Loucy (cell line): Measurements from ENCODE around the gene SUN2.

Experiments used
- H2AFZ ChIP-seq: fragments of 200-600 bp; sonication (generic); 2 replicates; pipeline ENCODE4 v1.6.0; 2016; ENCODE audit warnings: antibody characterized with exemption, mild to moderate bottlenecking, low read length, moderate library complexity
- H3F3A ChIP-seq: fragments of 200-600 bp; 2 replicates; pipeline ENCODE4 v1.6.0; 2016; ENCODE audit warnings: antibody characterized with exemption, low read depth, mild to moderate bottlenecking
- H3K27me3 ChIP-seq: fragments of 200-600 bp; sonication (generic); 2 replicates; pipeline ENCODE4 v1.6.1; 2014; ENCODE audit warnings: low read length, mild to moderate bottlenecking; ENCODE audit not compliant: insufficient read depth, poor library complexity, severe bottlenecking
- H3K36me3 ChIP-seq: fragments of 200-600 bp; sonication (generic); 2 replicates; pipeline ENCODE4 v1.6.1; 2016; ENCODE audit warnings: low read length; ENCODE audit not compliant: insufficient read depth
- H3K4me1 ChIP-seq: fragments of 200-600 bp; sonication (generic); 2 replicates; pipeline ENCODE4 v1.5.1; 2014; ENCODE audit warnings: low read length, mild to moderate bottlenecking; ENCODE audit not compliant: insufficient read depth, poor library complexity, severe bottlenecking
- H3K4me2 ChIP-seq: fragments of 200-600 bp; sonication (generic); 2 replicates; pipeline ENCODE4 v1.6.0; 2014; ENCODE audit warnings: antibody characterized with exemption, low read length, low read depth, mild to moderate bottlenecking; ENCODE audit not compliant: poor library complexity, severe bottlenecking
- H3K4me3 ChIP-seq: fragments of 200-600 bp; sonication (generic); 2 replicates; pipeline ENCODE4 v1.5.1; 2014; ENCODE audit warnings: low read length, mild to moderate bottlenecking, mixed read lengths; ENCODE audit not compliant: poor library complexity, severe bottlenecking
- H3K79me2 ChIP-seq: fragments of 200-600 bp; sonication (generic); 2 replicates; pipeline ENCODE4 v1.6.1; 2014; ENCODE audit warnings: low read length; ENCODE audit not compliant: insufficient read depth
- H3K9ac ChIP-seq: fragments of 200-600 bp; sonication (generic); 2 replicates; pipeline ENCODE4 v1.6.0; 2014; ENCODE audit warnings: mild to moderate bottlenecking, low read depth, low read length, moderate library complexity; ENCODE audit not compliant: poor library complexity, severe bottlenecking
- H3K9me2 ChIP-seq: fragments of 200-600 bp; sonication (generic); replicated peaks from 2 replicates; pipeline ENCODE4 v1.6.1; 2016; ENCODE audit warnings: low read depth, low read length, mixed read lengths
- H3K9me3 ChIP-seq: fragments of 200-600 bp; sonication (generic); 2 replicates; pipeline ENCODE4 v1.6.1; 2014; ENCODE audit warnings: mild to moderate bottlenecking, antibody characterized with exemption, low read length, low read depth; ENCODE audit not compliant: insufficient read depth
- H4K20me1 ChIP-seq: fragments of 200-600 bp; sonication (generic); 2 replicates; pipeline ENCODE4 v1.6.0; 2014; ENCODE audit warnings: antibody characterized with exemption, low read length, mild to moderate bottlenecking; ENCODE audit not compliant: insufficient read depth, poor library complexity, severe bottlenecking
- EZH2phosphoT487 ChIP-seq: fragments of 200-600 bp; IDR thresholded peaks from 2 replicates; pipeline ENCODE4 v1.6.1; 2018; ENCODE audit warnings: antibody characterized with exemption, mild to moderate bottlenecking, moderate library complexity, borderline replicate concordance
- TF ChIP-seq, protein P1 (sequence below): fragments of 200-600 bp; sonication (generic); conservative IDR thresholded peaks from 2 replicates; pipeline ENCODE4 v1.5.1; 2014; ENCODE audit warnings: mild to moderate bottlenecking, antibody characterized with exemption, low read length

Gene SUN2

DNA sequence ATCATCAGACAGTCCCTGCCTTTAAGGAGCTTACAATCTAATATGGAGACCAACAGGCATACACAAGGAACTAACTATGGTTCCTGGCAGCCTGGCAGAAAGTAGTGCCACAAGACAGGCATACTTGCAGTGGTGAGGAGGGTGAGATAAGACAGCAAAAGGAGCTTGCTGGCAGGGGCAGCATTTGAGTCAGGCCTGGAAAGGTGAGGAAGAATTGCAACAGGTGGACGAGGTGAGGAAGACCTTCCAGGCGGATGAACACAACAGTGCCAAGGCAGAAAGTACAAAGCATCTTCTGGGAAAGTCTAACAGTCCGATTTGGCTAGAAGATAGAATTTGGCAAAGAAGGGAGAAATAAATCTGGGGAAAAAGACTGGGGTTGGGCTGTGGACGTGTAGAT is 33.8 kb upstream of the SUN2 start:
- Histone ChIP-seq H3K36me3 (no peaks in the 10 kb centered on the region), H4K20me1 (no peaks in the 10 kb centered on the region), H3K9me2 (no peaks in the 10 kb centered on the region), H3K79me2 (no peaks in the 10 kb centered on the region), H3K9me3 (no peaks in the 10 kb centered on the region), H2AFZ (no peak overlapping the region), H3K4me1 (peaks cover 11% of the 10 kb centered on the region), H3K4me2 (no peak overlapping the region), H3K4me3 (no peak overlapping the region), H3K9ac (no peak overlapping the region), H3K27me3 (no peaks in the 10 kb centered on the region), H3F3A (no peaks in the 10 kb centered on the region)
- TF ChIP-seq, protein P1, sequence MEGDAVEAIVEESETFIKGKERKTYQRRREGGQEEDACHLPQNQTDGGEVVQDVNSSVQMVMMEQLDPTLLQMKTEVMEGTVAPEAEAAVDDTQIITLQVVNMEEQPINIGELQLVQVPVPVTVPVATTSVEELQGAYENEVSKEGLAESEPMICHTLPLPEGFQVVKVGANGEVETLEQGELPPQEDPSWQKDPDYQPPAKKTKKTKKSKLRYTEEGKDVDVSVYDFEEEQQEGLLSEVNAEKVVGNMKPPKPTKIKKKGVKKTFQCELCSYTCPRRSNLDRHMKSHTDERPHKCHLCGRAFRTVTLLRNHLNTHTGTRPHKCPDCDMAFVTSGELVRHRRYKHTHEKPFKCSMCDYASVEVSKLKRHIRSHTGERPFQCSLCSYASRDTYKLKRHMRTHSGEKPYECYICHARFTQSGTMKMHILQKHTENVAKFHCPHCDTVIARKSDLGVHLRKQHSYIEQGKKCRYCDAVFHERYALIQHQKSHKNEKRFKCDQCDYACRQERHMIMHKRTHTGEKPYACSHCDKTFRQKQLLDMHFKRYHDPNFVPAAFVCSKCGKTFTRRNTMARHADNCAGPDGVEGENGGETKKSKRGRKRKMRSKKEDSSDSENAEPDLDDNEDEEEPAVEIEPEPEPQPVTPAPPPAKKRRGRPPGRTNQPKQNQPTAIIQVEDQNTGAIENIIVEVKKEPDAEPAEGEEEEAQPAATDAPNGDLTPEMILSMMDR: no peak
- TF ChIP-seq EZH2phosphoT487: no peak

DNA sequence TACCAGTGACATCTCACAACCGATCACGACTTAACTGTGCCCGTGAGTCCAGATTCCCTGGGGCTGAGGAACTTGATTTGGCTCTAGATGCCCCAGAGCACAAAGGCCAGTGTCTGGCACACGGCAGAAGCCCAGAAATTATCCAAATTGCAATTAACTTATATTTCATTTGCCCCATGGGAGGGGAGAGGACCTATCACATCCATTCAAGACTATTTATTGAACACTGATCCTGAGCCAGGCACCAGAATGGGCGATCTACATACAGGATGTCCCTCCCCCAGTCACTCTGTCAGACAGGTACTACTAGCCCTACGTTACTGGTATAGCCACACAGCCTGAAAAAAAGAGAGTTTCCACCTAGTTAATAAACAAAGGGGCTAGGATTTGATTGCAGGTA is 33.0 kb upstream of the SUN2 start:
- Histone ChIP-seq H3K9me3 (no peaks in the 10 kb centered on the region), H4K20me1 (no peaks in the 10 kb centered on the region), H3K36me3 (no peaks in the 10 kb centered on the region), H3K79me2 (no peaks in the 10 kb centered on the region), H3K9me2 (no peaks in the 10 kb centered on the region), H3K27me3 (no peaks in the 10 kb centered on the region), H3K4me3 (no peak overlapping the region), H3F3A (no peaks in the 10 kb centered on the region), H3K4me1 (peaks cover 6% of the 10 kb centered on the region), H3K4me2 (no peak overlapping the region), H3K9ac (no peak overlapping the region), H2AFZ (no peak overlapping the region)
- TF ChIP-seq EZH2phosphoT487: no peak
- TF ChIP-seq, protein P1: no peak

DNA sequence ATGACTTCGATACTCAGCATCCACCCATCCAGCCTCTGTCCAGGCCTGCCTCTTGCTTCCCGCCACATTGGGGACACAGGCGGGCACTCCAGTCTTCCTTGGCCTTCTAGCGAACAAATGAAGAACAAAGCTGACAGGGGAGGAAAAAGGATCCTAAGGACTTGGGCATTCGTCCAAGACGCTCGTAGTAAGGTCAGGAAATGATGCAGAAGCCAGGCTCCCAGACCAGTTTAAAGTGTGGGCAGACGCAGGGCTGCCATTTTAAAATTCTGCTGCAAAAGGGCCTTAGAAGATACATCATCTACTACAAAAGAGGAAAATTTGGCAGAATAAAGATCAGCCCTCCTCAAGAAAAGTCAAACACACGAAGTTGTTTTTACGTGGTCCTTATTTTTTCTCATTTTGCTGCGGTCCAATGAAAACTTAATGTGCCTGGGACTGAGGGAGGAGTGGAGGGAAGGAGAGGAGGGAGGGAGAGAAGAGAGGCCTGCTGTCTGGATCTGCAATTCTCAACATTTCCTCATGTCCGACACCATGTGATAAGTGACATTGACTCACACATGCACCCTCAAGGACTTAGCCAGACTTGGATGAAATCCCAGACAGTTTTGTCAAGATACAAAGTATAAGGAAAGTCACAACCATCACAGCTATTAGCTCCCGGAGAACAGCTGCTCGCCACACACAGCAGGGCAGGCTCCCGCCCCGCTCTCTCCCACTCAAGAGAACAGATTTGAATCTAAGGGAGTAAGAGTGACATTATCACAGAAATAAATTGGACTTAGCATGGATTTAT is 32.4 kb upstream of the SUN2 start:
- H3K4me1 ChIP-seq: peaks cover 3% of the 10 kb centered on the region
- H3K9ac ChIP-seq: no peak overlapping the region
- H3K4me3 ChIP-seq: no peak overlapping the region
- H3K9me3 ChIP-seq: no peaks in the 10 kb centered on the region
- no peaks in the 10 kb centered on the region for H4K20me1 ChIP-seq
- H3K79me2 ChIP-seq: no peaks in the 10 kb centered on the region
- no peaks in the 10 kb centered on the region for H3K36me3 ChIP-seq
- no peak overlapping the region for H3K4me2 ChIP-seq
- H2AFZ ChIP-seq: no peak overlapping the region
- TF ChIP-seq, protein P1: no peak
- TF ChIP-seq EZH2phosphoT487: no peak
- no peaks in the 10 kb centered on the region for H3F3A ChIP-seq
- no peaks in the 10 kb centered on the region for H3K27me3 ChIP-seq
- no peaks in the 10 kb centered on the region for H3K9me2 ChIP-seq
